ENCODE measurements around the gene FAM240B.

FAM240B gene
- total RNA-seq: 0 to 0.55 (median 0) reads per million in 17 experiments

- DNase-seq: no peak
These were observed at the start of gene FAM240B for GRCh38 chr9:38720083-38720745. Gene FAM240B, minus strand, starts transcription at chr9:38720133. Its CDS starts 16,134 bp downstream, at chr9:38703999.

DNA sequence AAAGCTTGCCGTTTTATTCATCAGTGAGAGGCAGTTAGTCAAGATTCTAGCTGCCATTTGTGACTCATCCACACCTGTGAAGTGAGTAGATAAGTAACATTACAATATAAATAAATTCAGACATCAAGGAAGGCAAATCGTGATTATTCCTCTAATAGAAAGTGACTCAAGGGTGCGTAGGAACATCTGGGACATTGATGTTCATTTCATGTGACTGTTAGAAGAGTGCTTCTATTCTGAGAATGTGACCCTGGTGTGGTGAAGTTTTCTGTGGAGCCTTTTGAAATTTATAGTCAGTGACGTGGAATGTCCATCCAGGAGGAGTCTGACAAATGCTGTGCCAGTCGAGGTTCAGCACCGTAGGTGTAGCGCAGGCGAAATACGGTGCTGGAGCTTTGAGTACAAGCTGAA lies 48.4 kb upstream of the FAM240B start:
- no peak for DNase-seq

- no peak for DNase-seq
These were observed 45.2 kb upstream of the FAM240B start for GRCh38 chr9:38765101-38765500.

- no peak for DNase-seq
These were observed 42.1 kb upstream of the FAM240B start for GRCh38 chr9:38761999-38762398.

DNA sequence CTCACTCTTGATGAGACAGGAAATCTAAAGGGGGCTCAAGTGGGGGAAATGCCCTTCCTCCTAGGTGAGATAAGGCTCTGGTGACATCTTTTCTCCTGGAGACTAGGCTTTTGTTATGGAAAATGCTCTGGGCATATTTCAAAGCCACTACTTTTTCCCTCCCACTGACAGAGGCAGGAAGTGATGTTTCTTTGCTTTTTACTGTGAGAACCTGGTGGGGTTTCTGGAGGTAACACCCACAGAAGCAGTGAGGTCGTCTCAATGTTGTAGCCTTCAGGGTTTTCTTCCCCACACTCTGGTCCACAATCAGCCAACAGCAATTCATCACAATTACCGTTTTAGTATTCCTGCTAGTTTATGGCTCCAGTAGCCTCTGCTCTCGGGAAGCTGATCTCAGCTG lies 41.4 kb upstream of the FAM240B start:
- no peak for DNase-seq

- DNase-seq: no peak
These were observed 36.8 kb upstream of the FAM240B start for GRCh38 chr9:38756702-38757101.

GRCh38 chr9:38747941-38748340 lies 28.0 kb upstream of the FAM240B start:
- DNase-seq: no peak

DNA sequence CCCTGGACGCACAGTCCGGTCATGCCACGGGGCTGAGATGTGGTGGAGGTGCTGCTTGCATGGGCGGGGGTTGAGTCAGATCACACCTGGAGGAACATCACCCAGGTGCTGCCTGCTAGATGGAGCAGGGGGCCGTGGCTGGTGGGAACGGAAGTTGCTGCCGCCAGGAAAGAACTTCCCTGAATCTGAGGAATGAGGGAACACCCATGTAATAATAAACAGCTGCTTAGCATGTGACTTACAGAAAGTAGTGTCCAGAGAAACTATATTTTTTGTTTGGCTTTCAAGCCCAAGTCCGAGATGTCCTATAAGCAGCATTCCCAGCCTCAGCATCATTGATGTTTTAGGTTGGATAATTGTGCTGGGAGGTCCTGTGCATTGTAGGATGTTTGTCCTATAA lies 27.1 kb upstream of the FAM240B start:
- no peak for DNase-seq

DNA sequence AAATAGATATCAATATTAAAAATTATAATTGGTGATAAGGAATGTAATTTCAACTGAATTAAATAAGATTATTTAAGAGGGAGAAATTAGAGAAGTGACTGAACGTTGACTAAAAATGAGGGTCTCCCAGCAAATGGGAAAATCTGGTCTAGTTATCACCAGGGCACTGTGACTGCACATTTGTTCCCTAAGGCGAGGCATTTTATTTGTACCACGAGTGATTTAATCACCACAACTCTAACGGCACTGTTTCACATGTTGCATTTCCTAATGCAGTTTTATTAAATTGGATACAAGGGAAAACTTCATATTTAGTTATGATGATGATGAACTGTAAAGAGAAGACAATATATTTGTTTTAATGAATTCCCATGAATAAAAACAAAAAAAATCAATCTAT lies 26.4 kb upstream of the FAM240B start:
- DNase-seq: no peak

DNA sequence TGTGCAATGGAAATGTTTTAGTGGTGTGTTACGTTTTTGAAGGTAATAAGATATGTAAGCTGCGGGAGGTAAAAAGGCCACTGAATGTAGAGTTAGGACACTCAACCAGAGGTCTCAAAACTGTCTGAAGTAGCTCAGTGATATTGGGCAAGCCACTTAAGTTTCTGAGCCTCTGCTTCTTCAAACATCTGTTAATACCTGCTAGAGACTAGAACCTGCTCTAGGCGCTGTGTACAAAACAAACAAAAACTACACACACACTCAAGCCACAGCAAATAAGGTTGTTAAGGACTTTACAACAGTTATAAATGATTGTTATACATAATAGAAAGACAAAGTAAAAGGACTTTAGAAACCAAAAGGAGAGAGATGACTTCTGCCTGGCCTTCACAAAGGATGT lies 24.6 kb upstream of the FAM240B start:
- no peak for DNase-seq

GRCh38 chr9:38737246-38737645 lies 17.3 kb upstream of the FAM240B start:
- DNase-seq: no peak

DNA sequence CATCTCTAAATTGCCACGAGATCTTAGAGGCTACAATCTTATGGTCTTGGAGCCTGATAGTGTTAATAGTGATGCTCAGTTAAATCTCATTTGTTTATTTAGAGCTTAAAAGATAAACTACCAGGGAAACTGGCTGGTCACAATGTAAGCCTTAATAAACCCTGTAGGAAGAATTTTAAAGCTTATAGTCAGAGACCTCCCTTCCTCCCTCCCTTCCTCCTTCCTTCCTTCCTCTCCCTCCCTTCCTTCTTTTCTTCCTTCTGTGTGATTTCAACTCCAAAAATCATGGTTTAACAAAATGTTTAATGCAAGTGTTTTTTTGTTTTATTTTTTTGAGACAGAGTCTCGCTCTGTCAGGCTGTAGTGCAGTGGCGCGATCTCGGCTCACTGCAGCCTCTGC lies 14.9 kb upstream of the FAM240B start:
- DNase-seq: no peak

DNA sequence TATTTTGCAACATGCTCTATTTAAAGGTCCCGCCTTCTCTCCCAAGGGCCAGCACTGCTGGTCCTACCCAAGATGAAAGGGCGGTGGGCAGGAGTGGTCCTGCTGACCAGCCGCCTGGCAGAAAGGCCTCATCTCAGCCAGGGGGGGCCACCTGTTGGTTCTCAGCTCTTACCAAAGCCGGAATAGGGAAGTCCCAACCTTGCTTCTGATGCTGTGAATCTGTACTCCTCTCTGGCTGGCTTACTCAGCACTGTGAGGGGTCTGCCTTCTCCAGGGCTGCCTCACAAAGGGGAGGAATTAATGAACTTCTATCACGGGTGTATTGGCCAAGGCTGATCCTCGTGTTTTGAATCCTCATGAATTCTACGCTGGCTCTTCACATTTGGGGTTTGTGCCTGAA lies 13.6 kb upstream of the FAM240B start:
- no peak for DNase-seq

DNA sequence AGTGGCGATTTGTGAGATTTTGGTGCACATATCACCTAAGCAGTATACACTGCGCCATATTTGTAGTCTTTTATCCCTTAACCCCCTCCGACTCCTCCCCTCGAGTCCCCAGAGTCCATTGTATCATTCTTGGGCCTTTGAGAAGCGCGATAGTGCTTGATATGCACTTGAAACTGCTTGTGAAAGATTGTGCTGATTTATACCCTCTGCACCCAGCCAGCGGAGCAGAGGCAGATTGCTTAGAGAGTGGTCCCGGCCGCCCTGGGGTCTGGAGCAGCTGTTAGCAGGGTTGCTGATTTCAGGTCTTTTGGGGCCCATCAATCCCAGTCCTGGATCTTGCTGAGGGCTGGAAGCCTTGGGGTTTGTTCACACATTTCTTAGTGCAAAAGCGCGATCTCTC lies 13.0 kb upstream of the FAM240B start:
- no peak for DNase-seq

- peak in 1 of 4 experiments; percentile 0 for DNase-seq
These were observed 7.6 kb upstream of the FAM240B start for GRCh38 chr9:38727497-38728001.

GRCh38 chr9:38724754-38725153 lies 4.8 kb upstream of the FAM240B start:
- DNase-seq: no peak

DNA sequence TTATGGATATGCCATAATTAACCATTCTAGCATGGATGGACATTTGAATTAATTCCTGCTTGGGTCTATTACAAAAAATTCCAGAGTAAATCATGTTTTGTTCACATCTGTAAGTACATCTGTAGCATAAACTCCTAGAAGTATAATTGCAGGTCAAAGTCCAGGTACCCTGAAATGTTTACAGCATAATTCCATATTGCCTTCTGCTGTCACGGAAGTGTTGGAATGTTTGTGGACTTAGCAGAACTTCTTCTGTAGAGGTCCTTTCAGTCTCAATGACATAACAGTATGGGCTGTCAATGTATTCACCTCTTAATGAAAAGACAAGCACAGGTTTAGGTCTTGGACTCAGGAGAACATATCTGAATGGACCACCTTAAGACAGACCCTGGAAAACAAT lies 1.8 kb downstream of the FAM240B start:
- no peak for DNase-seq

GRCh38 chr9:38715684-38716083 lies 4.2 kb downstream of the FAM240B start:
- no peak for DNase-seq

DNA sequence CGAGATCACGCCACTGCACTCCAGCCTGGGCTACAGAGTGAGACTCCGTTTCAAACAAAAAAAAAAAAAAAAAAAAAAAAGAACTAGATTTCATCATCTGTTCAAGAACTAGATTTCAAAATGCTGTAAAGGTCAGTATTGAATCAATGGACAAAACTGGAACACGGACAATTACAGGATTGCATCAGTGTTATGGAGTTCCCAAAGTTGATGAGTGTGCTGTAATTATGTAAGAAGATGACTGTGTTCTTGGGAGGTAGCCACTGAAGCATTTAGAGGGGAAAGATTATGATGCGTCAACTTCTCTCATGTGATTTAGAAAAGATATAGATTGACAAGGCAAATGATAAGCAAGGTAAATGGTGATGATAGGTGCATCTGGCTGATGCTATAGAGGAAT lies 6.5 kb downstream of the FAM240B start:
- peak in 3 of 4 experiments; percentile 17 to 65 (median 29) for DNase-seq

GRCh38 chr9:38708759-38709158 lies 11.2 kb downstream of the FAM240B start:
- no peak for DNase-seq

GRCh38 chr9:38707885-38708637 lies 11.9 kb downstream of the FAM240B start:
- no peak for DNase-seq

DNA sequence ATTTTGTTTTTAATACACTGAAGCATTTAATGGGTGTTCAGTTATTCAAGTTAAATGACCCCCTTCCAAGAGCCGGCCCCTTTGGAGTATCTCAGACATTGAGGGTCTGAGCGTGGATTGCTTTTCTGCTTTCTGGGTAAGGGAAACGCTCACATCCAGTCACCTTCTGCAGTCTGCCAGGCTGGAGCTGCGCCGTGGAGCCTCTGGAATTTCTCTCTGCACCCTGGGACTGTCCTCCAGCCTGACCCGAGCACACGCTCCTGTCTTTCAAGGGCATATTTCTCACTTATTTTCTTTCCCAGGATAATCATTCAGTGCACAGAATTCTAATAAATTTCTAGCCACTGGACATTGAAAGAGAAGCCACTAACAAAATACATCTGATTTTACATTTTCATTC lies 13.4 kb downstream of the FAM240B start:
- no peak for DNase-seq

- no peak for DNase-seq
These were observed 14.0 kb downstream of the FAM240B start for GRCh38 chr9:38705917-38706316.

DNA sequence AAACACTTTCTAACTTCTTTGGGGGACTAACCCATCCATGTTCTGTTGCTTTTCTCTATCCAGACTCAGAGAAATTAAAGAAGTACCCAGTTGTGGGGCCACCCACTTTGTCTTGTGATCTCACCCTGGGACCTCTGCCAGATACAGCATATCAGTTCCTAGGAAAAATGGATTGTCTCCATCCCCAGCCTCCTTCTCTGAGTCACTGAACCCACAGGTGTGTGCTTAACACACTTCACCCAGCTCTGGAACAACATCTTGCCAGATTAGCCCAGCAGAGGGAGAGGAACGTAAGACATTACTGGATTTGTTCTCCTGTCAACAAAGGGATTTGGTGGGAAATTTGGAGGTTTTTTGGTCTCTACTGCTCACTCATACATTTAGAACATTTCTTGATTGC lies 19.2 kb downstream of the FAM240B start:
- DNase-seq: peak in 1 of 4 experiments; percentile 7
